Measurements from ENCODE around the gene HSP90AB1.

HSP90AB1 gene

GRCh38 chr6:44275749-44276648, 29.1 kb downstream of the HSP90AB1 start:
- DNase-seq (ENCODE audit: low read depth in 1 of 2, low spot score in 1 of 2), result no peak
- Histone ChIP-seq H3K4me3 (replicated peaks; ENCODE audit: insufficient read depth, low read length) (no peak overlapping the region), H3K27ac (replicated peaks) (no peak overlapping the region), H3K27me3 (ENCODE audit: insufficient read depth, poor library complexity, severe bottlenecking) (peaks cover 68% of the 10 kb centered on the region)
- TF ChIP-seq GABPA (IDR thresholded peaks at IDR 0.05; ENCODE audit: low read depth), result no peak
- TF ChIP-seq, protein P1, sequence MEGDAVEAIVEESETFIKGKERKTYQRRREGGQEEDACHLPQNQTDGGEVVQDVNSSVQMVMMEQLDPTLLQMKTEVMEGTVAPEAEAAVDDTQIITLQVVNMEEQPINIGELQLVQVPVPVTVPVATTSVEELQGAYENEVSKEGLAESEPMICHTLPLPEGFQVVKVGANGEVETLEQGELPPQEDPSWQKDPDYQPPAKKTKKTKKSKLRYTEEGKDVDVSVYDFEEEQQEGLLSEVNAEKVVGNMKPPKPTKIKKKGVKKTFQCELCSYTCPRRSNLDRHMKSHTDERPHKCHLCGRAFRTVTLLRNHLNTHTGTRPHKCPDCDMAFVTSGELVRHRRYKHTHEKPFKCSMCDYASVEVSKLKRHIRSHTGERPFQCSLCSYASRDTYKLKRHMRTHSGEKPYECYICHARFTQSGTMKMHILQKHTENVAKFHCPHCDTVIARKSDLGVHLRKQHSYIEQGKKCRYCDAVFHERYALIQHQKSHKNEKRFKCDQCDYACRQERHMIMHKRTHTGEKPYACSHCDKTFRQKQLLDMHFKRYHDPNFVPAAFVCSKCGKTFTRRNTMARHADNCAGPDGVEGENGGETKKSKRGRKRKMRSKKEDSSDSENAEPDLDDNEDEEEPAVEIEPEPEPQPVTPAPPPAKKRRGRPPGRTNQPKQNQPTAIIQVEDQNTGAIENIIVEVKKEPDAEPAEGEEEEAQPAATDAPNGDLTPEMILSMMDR (IDR thresholded peaks at IDR 0.05; ENCODE audit: insufficient read depth, low read length), result no peak
- TF ChIP-seq SPI1 (IDR thresholded peaks at IDR 0.05; ENCODE audit: borderline replicate concordance, low read depth), result no peak
- TF ChIP-seq POLR2AphosphoS5 (IDR thresholded peaks at IDR 0.05; ENCODE audit: low read depth), result no peak
- TF ChIP-seq REST (IDR thresholded peaks at IDR 0.05; ENCODE audit: insufficient replicate concordance, low read depth), result no peak

DNA sequence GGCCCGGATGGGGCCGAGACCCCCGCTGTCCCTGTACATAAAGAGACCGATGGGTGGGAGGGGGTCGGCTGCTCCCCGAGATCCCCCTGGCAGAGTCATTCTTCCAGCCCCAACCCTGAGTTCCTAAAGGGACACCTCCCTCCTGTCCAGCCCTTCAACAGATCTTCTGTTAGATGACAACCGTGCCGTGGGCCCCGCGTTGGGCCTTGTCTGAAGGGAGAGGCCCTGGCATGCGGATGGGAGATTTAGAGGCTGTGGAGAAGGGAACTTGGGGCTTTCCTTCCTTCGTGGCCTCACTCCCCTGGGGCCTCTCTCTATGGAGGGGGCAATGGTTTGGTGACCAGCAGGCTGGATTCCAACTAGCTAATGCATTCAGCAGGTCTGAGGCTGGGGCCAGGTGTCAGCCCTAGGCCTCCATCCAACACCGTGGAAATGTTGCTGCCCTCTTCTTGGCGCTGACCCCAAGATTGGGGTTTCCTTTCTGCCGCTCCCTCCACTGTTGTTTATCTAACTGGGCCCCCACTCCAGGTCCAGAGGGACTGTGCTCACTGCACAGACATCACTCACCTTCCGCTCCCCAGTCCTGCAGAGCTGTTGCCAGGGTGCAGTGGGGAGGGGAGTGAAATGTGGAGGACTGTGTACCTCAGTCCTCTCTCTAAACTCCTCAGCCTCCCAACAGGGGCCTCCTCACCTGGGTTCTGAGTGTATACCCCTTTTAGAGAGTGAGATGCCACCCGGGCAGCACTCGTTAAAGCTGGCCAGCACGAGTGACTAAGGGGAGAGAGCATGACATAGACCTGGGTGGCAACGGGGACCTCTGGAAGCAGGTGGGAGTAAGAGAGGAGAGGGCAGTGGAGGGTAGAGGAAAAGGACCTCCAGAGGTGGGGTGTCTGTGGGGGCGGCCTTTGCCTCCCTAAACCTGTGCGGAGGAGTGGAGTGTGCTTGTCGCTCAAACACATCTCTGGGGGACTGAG, 30.1 kb downstream of the HSP90AB1 start:
- TF ChIP-seq SPI1 (IDR thresholded peaks at IDR 0.05; ENCODE audit: borderline replicate concordance, low read depth) (no peak), GABPA (IDR thresholded peaks at IDR 0.05; ENCODE audit: low read depth) (no peak), REST (IDR thresholded peaks at IDR 0.05; ENCODE audit: insufficient replicate concordance, low read depth) (no peak), POLR2AphosphoS5 (IDR thresholded peaks at IDR 0.05; ENCODE audit: low read depth) (no peak)
- TF ChIP-seq, protein P1 (IDR thresholded peaks at IDR 0.05; ENCODE audit: insufficient read depth, low read length), result no peak
- no peak overlapping the region for H3K27ac ChIP-seq (replicated peaks)
- peaks cover 59% of the 10 kb centered on the region for H3K27me3 ChIP-seq (ENCODE audit: insufficient read depth, poor library complexity, severe bottlenecking)
- H3K4me3 ChIP-seq (replicated peaks; ENCODE audit: insufficient read depth, low read length), result no peak overlapping the region
- no peak for DNase-seq (ENCODE audit: low read depth in 1 of 2, low spot score in 1 of 2)

DNA sequence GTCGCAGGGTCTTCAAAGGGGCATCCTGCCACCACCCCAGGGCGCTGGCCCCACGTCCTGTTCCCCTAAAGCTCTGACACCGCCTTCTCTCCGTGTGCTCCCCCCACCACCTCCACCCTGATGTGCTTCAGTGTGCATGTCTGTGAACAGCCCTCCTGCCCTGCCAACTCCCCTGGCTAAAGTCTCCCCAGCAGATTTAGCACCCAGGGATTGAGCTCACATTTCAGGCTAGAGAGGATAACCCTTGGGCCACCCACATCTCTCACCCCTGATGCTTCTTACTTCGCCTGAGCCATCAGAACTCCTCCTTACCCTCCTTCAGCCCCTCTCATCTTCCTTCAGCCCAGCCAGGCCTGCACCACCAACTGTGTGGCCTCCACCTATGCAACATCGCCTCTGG, 30.9 kb downstream of the HSP90AB1 start:
- DNase-seq (ENCODE audit: low read depth in 1 of 2, low spot score in 1 of 2), result no peak
- H3K27ac ChIP-seq (replicated peaks), result no peak overlapping the region
- TF ChIP-seq SPI1 (IDR thresholded peaks at IDR 0.05; ENCODE audit: borderline replicate concordance, low read depth), result no peak
- no peak for TF ChIP-seq POLR2AphosphoS5 (IDR thresholded peaks at IDR 0.05; ENCODE audit: low read depth)
- TF ChIP-seq, protein P1 (IDR thresholded peaks at IDR 0.05; ENCODE audit: insufficient read depth, low read length), result no peak
- TF ChIP-seq GABPA (IDR thresholded peaks at IDR 0.05; ENCODE audit: low read depth), result no peak
- H3K27me3 ChIP-seq (ENCODE audit: insufficient read depth, poor library complexity, severe bottlenecking), result peaks cover 52% of the 10 kb centered on the region
- no peak overlapping the region for H3K4me3 ChIP-seq (replicated peaks; ENCODE audit: insufficient read depth, low read length)
